ENCODE data around the gene SPRYD3. TPM values are rescaled to one million over a fixed set of nuclear protein-coding genes. Genes with fewer than 3 reads are reported as not detected.

The SPRYD3 gene
- total RNA-seq, 1 experiment from 2014 or later = 12.9 TPM

- Mint-ChIP-seq H3K27me3 (ENCODE audit: unreplicated experiment) (no peaks in the 10 kb centered on the region), H3K4me3 (ENCODE audit: low read depth, unreplicated experiment) (no peak overlapping the region), H3K9me3 (ENCODE audit: low read depth, unreplicated experiment) (no peaks in the 10 kb centered on the region), H3K36me3 (ENCODE audit: insufficient read depth, unreplicated experiment) (peaks cover 27% of the 10 kb centered on the region), H3K4me1 (ENCODE audit: low read depth, unreplicated experiment) (no peaks in the 10 kb centered on the region), H3K27ac (ENCODE audit: unreplicated experiment) (no peak overlapping the region)
- no peak for DNase-seq
- no TSS peak for BruUV-seq (replicated peaks)
- TF ChIP-seq CTCF (IDR thresholded peaks at IDR 0.05; ENCODE audit: unreplicated experiment) = no peak
- CTCF ChIA-PET = no interaction called here
- intact Hi-C loops (cut with micrococcal nuclease; ENCODE audit: unreplicated experiment) = no loop called here
Measured at GRCh38 chr12:53076461-53076860, 2.7 kb downstream of the SPRYD3 start.

GRCh38 chr12:53074999-53075370 is 4.2 kb downstream of the SPRYD3 start:
- Mint-ChIP-seq H3K27ac (ENCODE audit: unreplicated experiment) (no peak overlapping the region), H3K27me3 (ENCODE audit: unreplicated experiment) (no peaks in the 10 kb centered on the region), H3K9me3 (ENCODE audit: low read depth, unreplicated experiment) (no peaks in the 10 kb centered on the region), H3K4me1 (ENCODE audit: low read depth, unreplicated experiment) (no peaks in the 10 kb centered on the region), H3K36me3 (ENCODE audit: insufficient read depth, unreplicated experiment) (peaks cover 27% of the 10 kb centered on the region), H3K4me3 (ENCODE audit: low read depth, unreplicated experiment) (no peak overlapping the region)
- CTCF ChIA-PET = no interaction called here
- intact Hi-C loops (cut with micrococcal nuclease; ENCODE audit: unreplicated experiment) = no loop called here
- BruUV-seq (replicated peaks) = no TSS peak
- TF ChIP-seq CTCF (IDR thresholded peaks at IDR 0.05; ENCODE audit: unreplicated experiment) = no peak
- no peak for DNase-seq

GRCh38 chr12:53074283-53074998 is 4.7 kb downstream of the SPRYD3 start:
- TF ChIP-seq CTCF (IDR thresholded peaks at IDR 0.05; ENCODE audit: unreplicated experiment) = no peak
- CTCF ChIA-PET = interaction anchor here (0.7 kb wide), 1 partner anchor 87 kb away, joined by 3 read pairs; no protein-coding TSS in a partner anchor
- Mint-ChIP-seq H3K4me1 (ENCODE audit: low read depth, unreplicated experiment) (no peaks in the 10 kb centered on the region), H3K36me3 (ENCODE audit: insufficient read depth, unreplicated experiment) (peaks cover 22% of the 10 kb centered on the region), H3K27ac (ENCODE audit: unreplicated experiment) (no peak overlapping the region), H3K4me3 (ENCODE audit: low read depth, unreplicated experiment) (no peak overlapping the region), H3K27me3 (ENCODE audit: unreplicated experiment) (no peaks in the 10 kb centered on the region), H3K9me3 (ENCODE audit: low read depth, unreplicated experiment) (no peaks in the 10 kb centered on the region)
- no TSS peak for BruUV-seq (replicated peaks)
- no peak for DNase-seq
- intact Hi-C loops (cut with micrococcal nuclease; ENCODE audit: unreplicated experiment) = no loop called here

GRCh38 chr12:53073881-53074280 is 5.3 kb downstream of the SPRYD3 start:
- H3K36me3 Mint-ChIP-seq (ENCODE audit: insufficient read depth, unreplicated experiment) = peaks cover 16% of the 10 kb centered on the region
- no peak for DNase-seq
- H3K4me1 Mint-ChIP-seq (ENCODE audit: low read depth, unreplicated experiment) = no peaks in the 10 kb centered on the region
- TF ChIP-seq CTCF (IDR thresholded peaks at IDR 0.05; ENCODE audit: unreplicated experiment) = no peak
- H3K9me3 Mint-ChIP-seq (ENCODE audit: low read depth, unreplicated experiment) = no peaks in the 10 kb centered on the region
- CTCF ChIA-PET = interaction anchor here (0.7 kb wide), 1 partner anchor 87 kb away, joined by 3 read pairs; no protein-coding TSS in a partner anchor
- intact Hi-C loops (cut with micrococcal nuclease; ENCODE audit: unreplicated experiment) = no loop called here
- BruUV-seq (replicated peaks) = no TSS peak
- no peak overlapping the region for H3K27ac Mint-ChIP-seq (ENCODE audit: unreplicated experiment)
- H3K4me3 Mint-ChIP-seq (ENCODE audit: low read depth, unreplicated experiment) = no peak overlapping the region
- no peaks in the 10 kb centered on the region for H3K27me3 Mint-ChIP-seq (ENCODE audit: unreplicated experiment)

All from Calu3 (cell line).